ENCODE data around the gene TACR1. TPM values are rescaled to one million over a fixed set of nuclear protein-coding genes. Genes with fewer than 3 reads are reported as not detected.

The TACR1 gene
- total RNA-seq, 1 donor from 2014 or later: not detected

DNA sequence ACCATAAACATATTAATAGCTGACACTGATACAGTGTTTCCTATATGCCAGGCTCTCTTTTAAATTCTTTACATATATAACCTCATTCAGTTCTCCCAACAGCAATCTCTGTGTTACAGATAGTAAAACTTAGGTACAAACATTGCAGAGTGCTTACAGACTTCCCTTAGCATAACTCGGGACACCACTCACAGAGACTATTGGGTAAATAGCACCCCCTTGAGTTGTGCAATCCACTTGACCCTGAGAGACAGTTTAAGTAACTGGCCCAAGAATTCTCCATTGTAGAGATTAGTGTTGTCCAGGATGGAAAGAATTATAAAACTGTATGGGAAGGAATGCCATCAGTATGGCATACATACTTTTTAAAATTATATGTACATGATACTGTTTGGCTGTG is 130.8 kb downstream of the TACR1 start:
- H3K4me3 Mint-ChIP-seq (ENCODE audit: unreplicated experiment): no peak overlapping the region
- H3K4me1 Mint-ChIP-seq (ENCODE audit: unreplicated experiment): peaks cover 6% of the 10 kb centered on the region
- no peak overlapping the region for H3K27ac Mint-ChIP-seq (ENCODE audit: unreplicated experiment)
- no peaks in the 10 kb centered on the region for H3K27me3 Mint-ChIP-seq (ENCODE audit: unreplicated experiment)
- TF ChIP-seq, protein P1, sequence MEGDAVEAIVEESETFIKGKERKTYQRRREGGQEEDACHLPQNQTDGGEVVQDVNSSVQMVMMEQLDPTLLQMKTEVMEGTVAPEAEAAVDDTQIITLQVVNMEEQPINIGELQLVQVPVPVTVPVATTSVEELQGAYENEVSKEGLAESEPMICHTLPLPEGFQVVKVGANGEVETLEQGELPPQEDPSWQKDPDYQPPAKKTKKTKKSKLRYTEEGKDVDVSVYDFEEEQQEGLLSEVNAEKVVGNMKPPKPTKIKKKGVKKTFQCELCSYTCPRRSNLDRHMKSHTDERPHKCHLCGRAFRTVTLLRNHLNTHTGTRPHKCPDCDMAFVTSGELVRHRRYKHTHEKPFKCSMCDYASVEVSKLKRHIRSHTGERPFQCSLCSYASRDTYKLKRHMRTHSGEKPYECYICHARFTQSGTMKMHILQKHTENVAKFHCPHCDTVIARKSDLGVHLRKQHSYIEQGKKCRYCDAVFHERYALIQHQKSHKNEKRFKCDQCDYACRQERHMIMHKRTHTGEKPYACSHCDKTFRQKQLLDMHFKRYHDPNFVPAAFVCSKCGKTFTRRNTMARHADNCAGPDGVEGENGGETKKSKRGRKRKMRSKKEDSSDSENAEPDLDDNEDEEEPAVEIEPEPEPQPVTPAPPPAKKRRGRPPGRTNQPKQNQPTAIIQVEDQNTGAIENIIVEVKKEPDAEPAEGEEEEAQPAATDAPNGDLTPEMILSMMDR (IDR thresholded peaks at IDR 0.05): no peak
- H3K9me3 Mint-ChIP-seq (ENCODE audit: unreplicated experiment): no peaks in the 10 kb centered on the region
- DNase-seq (ENCODE audit: extremely low spot score, unreplicated experiment): no peak
- H3K36me3 Mint-ChIP-seq (ENCODE audit: unreplicated experiment): no peaks in the 10 kb centered on the region

GRCh38 chr2:75067506-75067905 is 131.8 kb downstream of the TACR1 start:
- TF ChIP-seq, protein P1 (IDR thresholded peaks at IDR 0.05): no peak
- Mint-ChIP-seq H3K27ac (ENCODE audit: unreplicated experiment) (no peak overlapping the region), H3K4me1 (ENCODE audit: unreplicated experiment) (peaks cover 6% of the 10 kb centered on the region), H3K4me3 (ENCODE audit: unreplicated experiment) (no peak overlapping the region), H3K9me3 (ENCODE audit: unreplicated experiment) (no peaks in the 10 kb centered on the region), H3K27me3 (ENCODE audit: unreplicated experiment) (no peaks in the 10 kb centered on the region), H3K36me3 (ENCODE audit: unreplicated experiment) (no peaks in the 10 kb centered on the region)
- no peak for DNase-seq (ENCODE audit: extremely low spot score, unreplicated experiment)

DNA sequence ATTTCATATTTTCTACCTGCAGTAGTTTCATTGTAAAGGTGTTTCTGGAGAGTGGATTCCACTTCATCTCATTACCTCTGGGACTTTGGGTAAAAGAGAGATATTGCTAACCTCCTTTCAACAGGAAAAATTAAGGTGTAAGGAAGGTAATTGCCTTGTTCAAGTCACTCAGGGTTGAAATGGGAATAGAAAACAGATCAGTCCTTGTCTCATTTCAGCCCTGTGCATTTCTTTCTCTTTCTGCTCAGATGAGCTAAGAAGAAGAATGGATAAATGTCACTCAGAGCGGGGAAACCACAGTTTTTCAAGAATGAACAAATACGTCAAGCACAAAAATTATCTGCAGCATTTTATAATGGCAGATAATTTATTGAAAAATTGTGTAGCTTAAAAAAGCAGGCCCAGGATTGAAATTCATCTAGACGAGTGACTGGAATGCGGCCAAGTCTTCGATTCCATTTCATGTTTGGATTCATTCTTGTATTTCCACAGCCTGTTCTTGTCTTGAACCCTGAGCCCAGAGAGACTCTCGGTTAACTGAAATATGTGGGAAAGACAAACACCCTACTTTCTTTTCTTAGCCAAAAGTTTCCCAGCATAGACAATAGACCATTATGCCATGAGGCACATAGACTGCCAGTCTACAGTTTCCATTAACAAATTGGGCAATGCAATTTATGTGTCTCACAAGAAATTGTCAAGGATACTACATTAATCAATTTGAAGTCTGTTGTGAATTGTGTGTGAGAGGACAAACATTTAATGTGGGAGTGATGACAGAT is 133.0 kb downstream of the TACR1 start:
- DNase-seq (ENCODE audit: extremely low spot score, unreplicated experiment): no peak
- H3K27ac Mint-ChIP-seq (ENCODE audit: unreplicated experiment): no peak overlapping the region
- peaks cover 6% of the 10 kb centered on the region for H3K4me1 Mint-ChIP-seq (ENCODE audit: unreplicated experiment)
- H3K27me3 Mint-ChIP-seq (ENCODE audit: unreplicated experiment): no peaks in the 10 kb centered on the region
- H3K9me3 Mint-ChIP-seq (ENCODE audit: unreplicated experiment): no peaks in the 10 kb centered on the region
- H3K36me3 Mint-ChIP-seq (ENCODE audit: unreplicated experiment): no peaks in the 10 kb centered on the region
- TF ChIP-seq, protein P1 (IDR thresholded peaks at IDR 0.05): no peak
- no peak overlapping the region for H3K4me3 Mint-ChIP-seq (ENCODE audit: unreplicated experiment)

DNA sequence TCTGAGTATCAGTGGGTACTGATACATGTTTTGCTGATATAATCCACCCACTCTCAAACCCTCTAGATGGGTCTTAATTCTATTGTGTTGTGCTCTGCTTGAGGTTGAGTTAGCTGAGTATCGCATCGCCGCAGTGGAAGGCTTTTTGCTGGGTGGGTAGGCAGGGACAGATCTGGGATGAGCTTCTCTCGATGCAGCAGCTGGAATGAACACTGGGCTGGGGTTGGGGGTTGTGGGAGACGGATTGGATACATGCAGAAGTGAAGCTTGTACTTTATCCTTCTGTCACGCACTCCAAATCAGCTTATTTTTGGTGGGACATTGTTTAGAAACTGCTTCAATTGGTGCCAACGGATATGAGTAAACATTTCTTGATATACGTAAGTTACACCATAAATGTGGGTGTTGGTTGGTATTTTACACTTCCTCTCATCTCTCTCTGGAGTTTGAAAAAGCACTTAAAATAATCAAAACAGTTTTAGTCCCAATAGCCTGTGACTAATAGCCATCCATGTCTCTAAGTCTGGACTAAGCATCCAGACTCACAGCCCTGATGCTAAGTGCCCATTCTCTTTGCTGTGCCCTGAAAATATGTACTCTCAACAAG is 133.8 kb downstream of the TACR1 start:
- H3K27ac Mint-ChIP-seq (ENCODE audit: unreplicated experiment): no peak overlapping the region
- no peaks in the 10 kb centered on the region for H3K9me3 Mint-ChIP-seq (ENCODE audit: unreplicated experiment)
- H3K4me3 Mint-ChIP-seq (ENCODE audit: unreplicated experiment): no peak overlapping the region
- TF ChIP-seq, protein P1 (IDR thresholded peaks at IDR 0.05): no peak
- H3K4me1 Mint-ChIP-seq (ENCODE audit: unreplicated experiment): peaks cover 6% of the 10 kb centered on the region
- no peak for DNase-seq (ENCODE audit: extremely low spot score, unreplicated experiment)
- no peaks in the 10 kb centered on the region for H3K36me3 Mint-ChIP-seq (ENCODE audit: unreplicated experiment)
- no peaks in the 10 kb centered on the region for H3K27me3 Mint-ChIP-seq (ENCODE audit: unreplicated experiment)

- Mint-ChIP-seq H3K27me3 (ENCODE audit: unreplicated experiment) (no peaks in the 10 kb centered on the region), H3K4me3 (ENCODE audit: unreplicated experiment) (no peak overlapping the region), H3K36me3 (ENCODE audit: unreplicated experiment) (no peaks in the 10 kb centered on the region), H3K4me1 (ENCODE audit: unreplicated experiment) (peaks cover 6% of the 10 kb centered on the region), H3K9me3 (ENCODE audit: unreplicated experiment) (no peaks in the 10 kb centered on the region), H3K27ac (ENCODE audit: unreplicated experiment) (no peak overlapping the region)
- no peak for DNase-seq (ENCODE audit: extremely low spot score, unreplicated experiment)
- TF ChIP-seq, protein P1 (IDR thresholded peaks at IDR 0.05): peak; percentile 72
These were observed 134.5 kb downstream of the TACR1 start for GRCh38 chr2:75064691-75065396.

All from osteocyte (in vitro differentiated cells).